Tibial nerve (tissue), 4 donors: ENCODE data around the gene GSE1.

Experiments
- CTCF ChIP-seq, 5 experiments: fragments of 200-600 bp in 3 of 5; fragments of 450-650 bp in 2 of 5; sonication (generic) in 3 of 5; IDR thresholded peaks; one replicate each; pipeline ENCODE4 v1.5.1; 2016 to 2019; ENCODE audit warnings: antibody characterized with exemption in 5 of 5, mild to moderate bottlenecking in 3 of 5, moderate library complexity in 2 of 5
- EP300 ChIP-seq, 2 donors: sonication (generic); formaldehyde crosslinking; IDR thresholded peaks; one replicate each; pipeline ENCODE4 v1.6.1; 2017; ENCODE audit warnings: antibody characterized with exemption in 2 of 2, mild to moderate bottlenecking in 1 of 2
- POLR2A ChIP-seq, 2 donors: fragments of 450-650 bp; IDR thresholded peaks; one replicate each; pipeline ENCODE4 v1.6.1; 2017; ENCODE audit warnings: antibody characterized with exemption in 2 of 2, mild to moderate bottlenecking in 2 of 2, moderate library complexity in 2 of 2

- TF ChIP-seq EP300 (IDR thresholded peaks at IDR 0.05) (no peak), CTCF (IDR thresholded peaks at IDR 0.05) (no peak), POLR2A (IDR thresholded peaks at IDR 0.05) (no peak)
Measured at GRCh38 chr16:85716680-85717038, 103.5 kb downstream of the GSE1 start.
